Measurements from ENCODE around the gene NFIA.
"Not testable (repeated sequence)": the region's sequence is repeated elsewhere in the genome, so short reads cannot be mapped to it uniquely, and the experiment has no call there.

Gene NFIA

DNA sequence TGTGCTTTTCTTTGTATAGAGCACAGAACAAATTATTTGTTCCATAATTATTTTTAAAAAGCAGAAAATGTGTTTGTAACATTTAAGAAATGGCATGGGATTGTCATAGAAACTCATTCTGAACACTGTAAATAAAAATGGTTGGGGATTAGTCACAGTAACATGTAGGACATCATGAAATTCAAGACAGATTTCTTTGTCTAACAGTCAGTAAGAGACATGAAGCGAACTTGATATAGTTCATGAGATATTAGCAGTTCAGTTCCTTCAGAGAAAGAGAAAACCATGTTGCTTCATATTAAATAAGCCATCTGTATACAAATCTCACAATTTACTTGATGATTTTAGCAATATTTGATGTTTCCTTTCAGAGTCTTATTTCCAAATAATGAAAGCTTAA lies 19.7 kb downstream of the NFIA start:
- no peak for DNase-seq (ENCODE audit: low spot score)

DNA sequence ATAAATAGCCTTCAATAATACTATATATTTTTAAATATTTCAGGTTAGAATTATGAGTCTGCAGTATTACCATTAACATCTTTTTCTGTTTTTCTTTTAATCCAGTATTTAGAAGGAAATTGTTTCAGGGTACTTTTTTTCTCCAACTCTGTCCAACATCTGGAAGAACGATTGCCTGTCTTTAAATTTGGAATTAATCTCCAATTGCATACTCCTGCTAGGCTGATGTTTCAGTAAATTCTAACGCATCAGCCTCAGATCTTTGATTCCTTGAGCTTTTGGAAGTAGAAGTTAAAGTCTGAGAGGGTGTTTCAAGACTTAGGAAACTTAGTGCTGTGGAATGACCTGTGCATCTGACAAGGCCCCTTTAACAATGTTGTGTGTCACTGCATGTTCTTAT lies 20.3 kb downstream of the NFIA start:
- no peak for DNase-seq (ENCODE audit: low spot score)

DNA sequence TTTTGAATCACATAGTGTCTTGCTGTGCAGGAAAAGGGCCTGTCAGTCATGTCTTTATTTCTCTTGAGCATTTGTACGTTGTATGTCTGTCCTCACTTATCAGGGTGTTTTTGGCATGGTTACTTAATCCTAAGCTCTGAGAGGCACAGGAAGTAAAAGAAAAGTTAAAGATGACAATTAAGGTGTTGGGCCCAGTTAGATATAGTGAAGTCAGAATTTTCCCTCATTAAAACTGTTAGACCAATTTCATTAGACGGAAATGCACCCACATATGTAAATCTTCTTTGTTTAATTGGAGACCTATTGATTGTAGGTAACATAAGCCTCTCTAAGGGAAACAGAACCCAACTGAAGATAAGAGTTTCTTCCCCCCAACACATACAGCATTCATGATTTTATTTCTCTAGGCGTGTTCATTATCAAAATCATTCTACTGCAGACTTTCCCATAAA lies 21.9 kb downstream of the NFIA start:
- DNase-seq (ENCODE audit: low spot score): no peak

DNA sequence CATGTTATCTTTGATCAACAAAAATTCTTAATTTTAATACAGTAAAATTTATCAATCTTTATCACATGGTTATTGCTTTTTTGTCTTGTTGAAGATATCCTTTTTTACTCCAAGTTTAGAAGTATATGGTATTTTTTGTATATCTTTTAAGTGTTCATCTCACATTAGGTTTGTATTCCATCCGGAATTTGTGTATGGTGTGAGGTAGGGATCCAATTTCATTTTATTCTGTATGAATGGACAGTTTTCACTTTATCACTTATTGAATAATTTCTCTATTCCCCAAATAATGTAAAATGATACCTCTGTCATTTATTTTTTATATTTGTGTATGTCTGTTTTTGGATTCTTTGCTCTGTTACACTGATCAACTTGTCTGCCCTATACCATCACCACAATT lies 25.3 kb downstream of the NFIA start:
- no peak for DNase-seq (ENCODE audit: low spot score)

DNA sequence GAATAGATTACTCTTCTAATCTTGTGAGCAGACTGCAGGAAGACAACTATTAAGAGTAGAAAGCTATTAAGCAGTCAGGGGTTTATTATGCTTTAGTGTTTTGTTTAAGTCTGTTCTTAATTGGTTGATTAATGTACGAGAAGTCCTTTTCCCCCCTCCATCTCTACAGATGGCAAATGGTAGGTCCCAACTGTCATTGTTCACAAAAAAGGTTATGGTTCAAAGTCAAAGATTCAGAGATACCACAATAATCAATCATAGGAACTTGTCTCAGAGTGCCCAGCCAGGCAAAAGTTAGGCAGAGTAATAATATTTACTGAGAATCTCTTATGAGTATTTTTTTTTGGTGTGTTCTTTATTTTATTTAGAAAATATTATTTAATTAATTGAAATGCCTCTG lies 26.8 kb downstream of the NFIA start:
- DNase-seq (ENCODE audit: low spot score): no peak

DNA sequence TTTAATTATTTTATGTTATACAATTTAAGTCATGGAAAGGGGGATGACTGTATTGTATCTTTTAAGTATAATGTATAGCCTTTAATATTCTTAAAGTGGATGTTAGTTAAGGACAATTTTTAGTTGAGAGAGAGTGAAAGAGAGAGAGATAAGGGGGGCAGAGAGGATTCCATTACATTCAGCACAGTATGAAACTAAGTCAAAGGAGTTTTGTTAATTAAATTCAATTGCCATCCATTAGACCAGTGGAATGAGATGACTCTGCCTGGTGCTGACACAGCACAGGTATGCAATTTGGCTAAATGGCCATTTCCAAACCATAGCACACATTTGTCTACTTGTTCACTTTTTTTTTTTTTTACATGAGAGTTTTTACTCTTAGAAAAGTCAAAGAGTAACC lies 27.5 kb downstream of the NFIA start:
- DNase-seq (ENCODE audit: low spot score): no peak

DNA sequence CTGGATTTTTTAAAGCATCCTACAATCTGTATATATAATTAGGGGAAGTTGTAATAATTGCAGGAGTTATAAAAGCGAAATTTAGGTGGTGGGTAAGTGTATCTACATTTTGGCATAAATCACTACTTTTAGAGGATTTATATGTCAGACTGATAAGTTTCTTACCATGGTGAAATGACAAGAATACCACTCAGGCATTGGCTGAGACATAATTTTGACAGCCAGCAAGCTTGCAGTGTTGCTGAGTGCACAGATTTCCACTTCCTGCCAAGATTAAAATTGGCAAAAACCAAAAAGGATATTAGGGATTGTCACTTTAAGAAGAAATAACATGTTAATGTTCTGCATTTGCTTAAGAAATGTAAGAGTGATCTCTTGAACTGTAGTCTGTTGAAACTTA lies 28.2 kb downstream of the NFIA start:
- DNase-seq (ENCODE audit: low spot score): no peak

DNA sequence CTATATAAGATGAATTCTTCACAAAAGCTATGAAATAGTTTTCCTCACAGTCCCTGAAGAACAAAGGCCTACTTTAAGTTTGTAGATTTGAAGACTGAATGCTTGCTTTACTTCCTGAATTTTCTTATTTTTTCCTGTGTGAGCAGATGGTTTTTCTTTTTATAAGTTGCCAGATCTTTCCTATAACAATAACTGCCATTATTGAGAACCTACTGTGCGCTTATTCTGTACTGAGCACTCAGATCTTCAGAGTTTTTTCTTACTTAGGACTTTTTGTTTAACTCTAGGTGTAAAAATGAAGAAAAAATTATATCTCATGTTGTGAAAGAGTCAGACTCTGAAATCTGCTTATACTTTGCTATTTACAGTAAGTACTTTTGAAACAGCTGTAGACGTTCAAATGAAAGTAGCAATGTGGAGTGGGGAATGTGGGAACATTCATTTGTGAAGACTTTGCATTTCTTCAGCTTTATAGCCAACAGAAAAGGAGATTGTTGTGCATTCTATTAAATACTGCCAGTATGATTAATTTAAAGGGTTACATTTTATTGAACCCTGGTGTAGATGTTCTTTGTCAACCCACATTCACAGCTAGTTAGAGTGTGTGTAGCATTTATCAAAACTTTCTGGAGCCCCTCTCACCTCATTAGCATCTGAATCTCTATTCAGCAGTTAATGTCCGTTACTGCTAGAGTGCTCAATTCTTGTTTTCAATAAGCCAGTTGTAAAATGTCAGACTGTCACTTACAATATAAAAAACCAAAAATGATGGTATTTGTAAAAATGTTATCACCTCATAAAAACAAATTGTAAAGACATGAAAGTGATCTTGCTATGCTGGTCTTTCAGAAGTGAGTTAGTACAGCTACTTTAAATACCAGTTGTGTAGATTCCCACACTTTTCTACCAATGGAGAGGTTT lies 29.0 kb downstream of the NFIA start:
- DNase-seq (ENCODE audit: low spot score): no peak

DNA sequence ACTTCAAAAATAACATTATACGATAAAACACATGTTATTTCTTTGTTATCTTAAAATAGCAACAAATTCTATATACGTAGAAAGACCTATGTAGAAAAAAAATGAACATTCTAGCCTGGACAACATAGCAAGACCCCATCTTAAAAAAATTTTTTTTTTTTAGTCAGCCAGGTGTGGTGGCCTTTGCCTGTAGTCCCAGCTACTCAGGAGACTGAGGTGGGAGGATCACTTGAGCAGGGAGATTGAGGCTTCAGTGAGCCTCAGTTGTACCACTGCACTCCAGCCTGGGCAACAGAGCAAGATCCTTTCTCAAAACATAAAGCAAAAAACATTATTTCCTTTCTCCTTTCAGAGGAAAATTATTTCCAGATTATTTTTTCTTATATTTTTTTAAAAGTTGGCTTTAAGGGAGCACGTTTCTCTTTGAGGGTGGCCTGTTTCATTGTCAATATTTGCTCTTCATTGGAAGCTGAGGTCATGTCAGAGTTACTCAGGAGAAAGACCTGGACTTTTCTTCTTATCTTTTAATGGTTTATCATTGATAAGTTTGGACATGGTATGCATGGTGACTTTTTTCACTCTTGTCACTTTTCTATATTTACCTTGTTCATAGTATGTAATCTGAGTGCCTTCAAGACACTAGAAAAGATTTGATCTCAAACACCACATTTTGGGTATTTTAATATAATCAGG lies 32.0 kb downstream of the NFIA start:
- no peak for DNase-seq (ENCODE audit: low spot score)

DNA sequence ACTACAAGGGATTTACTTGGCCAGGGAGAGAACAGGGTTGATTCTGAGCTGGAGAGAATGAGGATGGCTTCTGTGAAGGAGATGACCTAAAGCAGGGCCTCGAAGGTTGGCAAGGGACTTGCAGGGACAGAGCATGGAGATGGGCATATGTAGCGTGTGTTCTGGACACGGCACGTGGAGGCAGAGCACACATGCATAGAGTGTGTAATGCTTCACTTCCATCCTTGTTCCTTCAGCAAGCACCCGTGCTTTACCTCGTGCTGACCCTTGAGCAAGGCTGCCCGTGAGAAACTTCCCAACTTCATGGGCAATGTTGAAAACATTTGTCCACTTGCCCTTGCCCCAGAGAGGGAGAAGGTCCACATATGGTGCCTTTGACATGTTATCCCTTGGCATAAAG lies 33.1 kb downstream of the NFIA start:
- no peak for DNase-seq (ENCODE audit: low spot score)

DNA sequence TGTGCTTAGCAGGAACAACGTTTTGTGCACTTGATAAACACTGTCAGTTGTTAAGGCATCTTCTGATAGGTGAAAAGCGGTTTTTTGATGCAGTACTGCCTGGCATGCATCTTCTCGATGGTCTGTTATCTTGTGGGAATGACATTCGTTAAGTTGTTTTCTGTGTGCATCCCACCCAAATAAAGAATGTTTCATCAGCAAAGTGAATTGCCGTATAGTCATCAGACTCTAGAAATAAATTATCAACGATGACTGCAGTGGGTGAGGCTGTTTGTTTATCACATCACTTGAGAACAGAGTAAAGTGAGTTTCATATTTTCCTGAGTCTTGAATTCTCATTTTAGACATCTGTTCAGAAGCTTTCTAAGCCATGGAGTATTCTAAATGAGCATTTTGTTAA lies 34.1 kb downstream of the NFIA start:
- no peak for DNase-seq (ENCODE audit: low spot score)

DNA sequence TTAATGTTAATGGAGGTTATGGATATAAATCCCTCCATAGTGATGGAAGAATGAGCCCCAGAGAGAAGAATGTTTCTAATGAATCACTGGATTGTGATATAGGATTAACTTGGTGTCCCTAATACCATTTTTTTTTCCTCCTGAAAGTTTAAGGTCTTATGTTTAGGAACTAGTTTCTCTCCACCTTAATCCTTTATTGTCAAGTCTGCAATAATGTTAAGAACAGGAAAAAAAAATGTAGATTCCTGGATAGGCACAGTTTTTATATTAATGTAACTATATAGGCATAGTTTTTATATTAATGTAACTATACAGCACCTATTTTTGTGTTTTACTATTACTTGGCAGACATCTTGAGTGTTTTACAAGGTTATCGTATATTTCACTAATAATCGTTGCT lies 34.9 kb downstream of the NFIA start:
- DNase-seq (ENCODE audit: low spot score): no peak

DNA sequence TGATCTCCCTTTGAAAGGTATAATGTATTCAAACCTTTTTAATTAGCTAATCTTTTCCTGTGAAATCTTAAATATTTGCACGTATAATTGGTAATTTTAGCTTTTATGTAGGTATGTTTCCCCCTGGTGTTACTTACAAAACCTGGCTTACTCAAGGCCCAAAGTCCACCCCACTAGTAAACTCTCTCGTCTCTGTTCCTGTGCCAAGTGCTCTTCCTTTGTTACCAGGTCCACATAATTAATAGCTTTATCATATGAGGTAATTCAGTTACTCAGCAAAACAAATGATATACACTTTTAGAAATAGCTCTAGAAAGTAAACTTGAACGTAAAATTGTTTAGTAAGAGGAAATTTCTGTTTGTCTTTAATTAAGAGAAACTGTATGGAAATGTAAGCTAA lies 36.7 kb downstream of the NFIA start:
- no peak for DNase-seq (ENCODE audit: low spot score)

DNA sequence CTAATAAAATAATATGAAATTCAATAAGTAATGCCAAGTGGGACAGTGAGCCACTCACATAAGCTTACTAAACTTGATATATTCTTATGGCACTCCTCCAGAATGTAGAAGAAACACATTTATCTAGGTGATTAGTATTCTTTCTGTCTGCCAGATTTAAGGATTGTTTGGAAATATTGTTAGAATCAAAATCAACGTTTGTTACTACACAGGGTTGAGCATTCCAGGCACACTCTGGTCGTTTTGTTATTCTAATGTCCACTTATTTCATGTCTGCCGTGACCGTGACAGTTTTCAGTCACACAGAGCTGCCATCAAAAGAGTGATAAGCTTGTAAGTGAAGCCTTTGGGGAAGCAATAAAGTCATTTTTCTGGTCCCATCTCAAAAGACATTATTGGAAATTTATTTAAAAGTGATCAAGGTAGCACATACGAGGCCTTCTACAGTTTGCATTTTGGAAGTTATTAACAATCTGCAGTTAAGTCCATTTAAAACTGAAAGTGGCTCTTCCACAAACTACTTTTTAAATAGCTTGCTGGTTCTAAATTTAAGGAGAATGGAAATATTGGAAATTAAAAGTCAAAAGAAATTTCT lies 38.0 kb downstream of the NFIA start:
- no peak for DNase-seq (ENCODE audit: low spot score)

DNA sequence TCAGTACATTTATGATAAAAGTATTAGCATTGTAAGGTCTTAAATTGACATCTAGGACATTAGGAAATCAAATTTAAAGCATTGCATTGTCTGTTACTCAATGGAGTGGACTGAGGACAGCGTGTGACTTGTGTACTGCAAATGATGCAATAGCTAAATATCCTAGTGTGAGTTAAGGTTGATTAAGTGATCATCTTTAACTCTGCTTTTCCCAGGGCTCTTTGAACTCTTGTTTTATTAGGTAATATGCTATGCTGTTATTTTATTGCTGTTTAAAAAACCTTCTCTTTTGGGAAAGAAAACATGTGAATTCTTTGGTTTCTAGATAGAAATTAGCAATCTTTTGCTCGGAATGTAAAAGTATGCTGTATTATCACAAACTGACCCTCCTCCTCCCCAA lies 38.6 kb downstream of the NFIA start:
- no peak for DNase-seq (ENCODE audit: low spot score)

DNA sequence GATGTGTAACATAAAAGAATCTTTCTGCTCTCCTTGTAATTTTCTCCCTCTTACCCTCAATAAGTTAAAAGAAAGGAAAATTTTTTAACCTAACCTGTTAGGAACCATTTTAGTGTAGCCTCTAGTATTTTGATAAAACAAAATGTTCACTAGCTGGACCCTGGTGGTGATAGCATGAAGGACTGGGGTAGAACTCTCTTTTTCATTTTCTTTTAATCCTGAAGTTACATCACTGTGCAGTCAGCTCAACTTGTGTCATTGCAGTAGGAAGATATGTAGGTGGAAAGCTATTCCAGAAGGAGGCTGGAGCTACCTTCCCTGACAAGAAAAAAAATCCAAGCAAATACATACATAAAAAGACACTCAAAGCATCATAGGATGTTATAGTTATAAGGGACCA lies 39.3 kb downstream of the NFIA start:
- no peak for DNase-seq (ENCODE audit: low spot score)

DNA sequence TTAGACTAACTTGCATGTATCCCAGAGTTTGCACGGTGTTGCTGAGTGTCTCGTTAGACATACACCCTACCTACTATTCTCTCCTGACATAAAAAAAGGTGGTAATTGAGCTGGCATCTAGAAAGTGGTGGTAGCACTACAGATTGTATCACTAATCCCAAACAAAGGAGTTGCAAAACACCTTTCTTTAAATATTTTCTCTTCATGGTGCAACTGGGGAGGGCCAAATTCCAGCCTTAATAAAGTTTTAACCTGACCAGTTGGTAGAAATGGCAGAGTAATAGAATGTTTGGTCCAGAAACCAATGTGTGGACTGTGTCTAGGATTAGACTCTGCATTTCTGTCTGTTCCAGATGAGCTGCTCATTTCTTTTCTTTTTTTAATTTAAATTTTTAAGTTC lies 40.0 kb downstream of the NFIA start:
- no peak for DNase-seq (ENCODE audit: low spot score)

DNA sequence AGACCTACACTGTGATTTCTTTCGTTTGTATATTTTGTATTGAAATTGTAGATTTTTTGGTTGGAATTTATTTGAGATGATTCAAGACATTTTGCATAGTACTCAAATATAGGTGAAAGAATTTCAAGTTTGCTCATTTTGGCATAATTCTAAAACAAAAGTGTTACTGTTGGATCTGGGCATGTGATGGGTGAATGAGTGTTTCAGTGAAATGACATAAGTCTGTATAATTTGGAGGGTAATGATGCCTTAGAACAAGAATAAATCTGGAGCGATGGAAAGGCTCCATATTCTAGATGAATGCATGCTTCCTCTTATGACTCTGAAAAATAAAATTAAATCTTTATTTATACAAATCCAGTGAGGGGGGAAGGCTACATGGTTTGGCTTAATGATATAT lies 41.0 kb downstream of the NFIA start:
- no peak for DNase-seq (ENCODE audit: low spot score)

DNA sequence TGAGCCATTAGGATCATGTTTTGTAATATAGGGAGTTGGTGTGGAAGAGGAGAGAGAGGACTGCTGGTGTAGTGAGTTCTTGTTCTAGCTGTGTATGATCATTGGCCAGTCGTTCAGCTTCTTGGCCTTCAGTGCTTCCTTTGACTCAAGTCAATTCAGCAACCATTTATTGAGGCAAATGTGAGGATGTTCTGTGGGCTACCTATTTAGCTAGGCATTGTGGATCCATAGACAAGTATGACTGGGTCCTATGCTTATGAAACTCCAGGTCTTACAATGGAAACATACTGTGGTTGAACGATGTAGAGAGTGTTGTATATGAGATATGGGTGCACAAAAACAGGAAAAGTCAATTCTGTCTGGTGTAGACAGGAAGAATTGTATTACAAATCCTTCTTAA lies 41.7 kb downstream of the NFIA start:
- no peak for DNase-seq (ENCODE audit: low spot score)

DNA sequence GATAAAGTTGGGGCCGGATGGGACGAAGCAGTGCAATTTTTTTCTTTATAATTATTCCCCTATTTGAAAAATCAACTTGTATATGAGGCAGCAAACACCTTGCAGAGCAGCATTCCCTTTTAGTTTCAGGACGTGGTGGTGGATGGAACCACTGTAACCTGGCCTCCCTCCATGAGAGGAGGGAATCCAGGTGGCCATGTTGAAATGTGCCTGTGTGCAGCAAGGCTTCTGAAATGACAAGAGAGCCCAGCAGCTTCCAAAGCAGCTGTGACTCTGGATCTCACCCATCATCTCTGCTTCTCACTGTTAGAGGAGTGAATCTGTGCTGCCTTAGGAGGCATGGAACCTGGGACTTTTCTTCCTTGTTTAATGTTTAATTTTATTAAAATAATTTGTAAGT lies 42.3 kb downstream of the NFIA start:
- DNase-seq (ENCODE audit: low spot score): no peak

DNA sequence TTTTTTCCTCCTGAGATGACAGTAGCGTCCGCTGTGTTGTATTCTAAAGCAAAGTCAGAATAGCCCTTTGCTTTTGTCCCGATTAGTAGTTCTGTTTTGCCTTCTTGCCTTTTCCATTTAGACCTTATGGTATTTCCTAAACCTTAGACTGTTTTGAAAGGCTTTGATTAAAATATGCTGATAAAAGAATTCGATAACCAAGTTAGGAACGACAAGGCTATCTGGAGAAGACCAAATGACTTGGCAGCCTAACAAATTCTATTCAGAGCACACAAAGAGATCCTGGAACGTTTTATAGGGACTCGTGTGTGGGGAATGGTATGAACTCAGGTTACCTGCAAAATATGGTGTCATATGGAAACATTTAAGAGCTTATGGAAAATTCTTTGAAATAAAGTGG lies 42.9 kb downstream of the NFIA start:
- DNase-seq (ENCODE audit: low spot score): no peak

DNA sequence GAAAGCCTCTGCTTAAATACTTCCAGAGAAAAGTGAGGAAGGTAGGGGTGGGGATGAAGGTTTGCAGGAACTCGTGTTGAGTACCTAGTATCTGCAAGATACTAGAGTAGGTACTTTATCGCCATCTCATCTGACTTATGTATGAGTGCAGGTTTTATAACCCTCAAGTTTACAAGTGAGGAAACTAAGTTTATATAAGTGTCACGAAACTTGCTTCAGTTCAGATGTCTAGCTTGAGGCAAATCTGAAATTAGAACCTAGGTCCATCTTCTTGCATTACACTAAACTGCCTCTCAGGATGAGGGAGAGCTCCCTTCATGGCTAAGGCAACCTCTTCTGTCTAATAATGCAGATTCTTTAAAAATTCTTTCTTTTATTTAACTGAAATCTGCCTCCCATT lies 43.5 kb downstream of the NFIA start:
- DNase-seq (ENCODE audit: low spot score): no peak

DNA sequence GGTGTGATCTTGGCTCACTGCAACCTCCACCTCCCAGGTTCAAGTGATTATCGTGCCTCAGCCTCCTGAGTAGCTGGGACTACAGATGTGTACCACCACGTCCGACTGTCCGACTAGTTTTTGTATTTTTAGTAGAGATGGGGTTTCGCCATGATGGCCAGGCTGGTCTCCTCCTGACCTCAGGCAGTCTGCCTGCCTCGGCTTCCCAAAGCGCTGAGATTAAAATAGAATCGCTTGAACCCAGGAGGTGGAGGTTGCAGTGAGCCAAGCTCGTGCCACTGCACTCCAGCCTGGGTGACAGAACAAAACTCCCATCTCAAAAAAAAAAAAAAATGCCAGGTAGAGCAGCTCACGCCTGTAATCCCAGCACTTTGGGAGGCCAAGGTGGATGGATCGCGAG lies 44.5 kb downstream of the NFIA start:
- not testable (repeated sequence) for DNase-seq (ENCODE audit: low spot score)
